ENCODE data around the gene PELI1. TPM values are rescaled to one million over a fixed set of nuclear protein-coding genes. Genes with fewer than 3 reads are reported as not detected.
"Not testable (repeated sequence)": the region's sequence is repeated elsewhere in the genome, so short reads cannot be mapped to it uniquely, and the experiment has no call there.

The PELI1 gene
- total RNA-seq, 1 donor from 2014 or later = 8.2 TPM

- no peak for DNase-seq
- intact Hi-C loops (cut with micrococcal nuclease) = no loop called here
- no peak for ATAC-seq
Measured at GRCh38 chr2:64101141-64101591, 43.1 kb downstream of the PELI1 start.

- DNase-seq; intact Hi-C loops (cut with micrococcal nuclease); ATAC-seq: not testable (repeated sequence)
Measured at GRCh38 chr2:64100584-64100983, 43.6 kb downstream of the PELI1 start.

DNA sequence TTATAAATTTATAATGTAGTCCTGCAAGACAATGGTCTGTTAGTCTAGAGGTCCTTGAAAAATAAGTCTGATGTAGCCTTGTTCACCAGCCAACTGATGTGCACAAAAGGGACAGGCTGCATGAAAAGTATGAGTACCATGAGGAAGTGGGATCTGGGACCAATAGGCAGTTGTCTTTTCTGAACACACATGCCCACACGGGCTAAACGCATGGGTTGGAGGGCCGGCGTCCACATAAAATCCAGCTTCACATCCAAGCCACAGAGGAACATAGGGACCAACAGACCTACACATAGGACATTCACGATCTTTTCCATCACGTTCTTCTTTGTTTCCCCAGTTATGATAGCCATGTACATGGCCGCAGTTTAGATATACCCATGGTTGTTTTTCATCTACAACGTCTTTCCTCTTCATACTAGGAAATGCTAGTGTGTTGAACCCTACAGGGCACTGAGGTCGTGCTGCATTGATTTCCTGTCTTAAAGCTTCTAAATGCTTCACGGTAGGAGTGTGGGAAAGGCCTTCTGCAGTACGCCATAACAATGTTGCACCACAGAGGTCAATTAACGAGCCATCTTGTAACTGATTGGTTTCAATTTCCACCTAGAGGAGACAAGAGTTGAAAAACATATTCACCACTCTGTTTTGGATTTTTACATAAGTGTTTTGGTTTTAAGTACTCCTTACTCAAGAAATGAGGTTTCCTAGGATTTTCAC lies 49.4 kb downstream of the PELI1 start:
- DNase-seq (no peak), ATAC-seq (no peak)
- intact Hi-C loops (cut with micrococcal nuclease) = no loop called here

GRCh38 chr2:64093341-64093740 lies 50.9 kb downstream of the PELI1 start:
- DNase-seq (no peak), ATAC-seq (no peak)
- intact Hi-C loops (cut with micrococcal nuclease) = no loop called here

DNA sequence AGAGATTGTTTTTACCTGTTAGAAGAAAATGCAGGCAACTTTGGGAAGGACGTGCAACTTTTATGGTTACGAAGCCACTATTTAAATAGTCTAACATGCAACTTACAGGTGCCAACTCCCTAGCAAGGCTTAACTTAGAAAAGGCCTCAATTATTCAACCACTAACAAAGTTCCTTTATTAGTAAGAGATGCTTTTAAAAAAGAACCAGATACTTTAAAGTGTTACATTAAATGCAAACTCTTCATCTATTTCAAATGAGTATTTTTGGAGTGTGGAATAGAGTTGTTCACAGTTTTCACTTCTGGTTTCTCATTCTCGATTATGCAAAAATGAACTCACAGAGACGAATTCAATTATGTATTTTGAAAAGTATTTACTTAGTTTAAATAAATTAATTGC lies 51.7 kb downstream of the PELI1 start:
- intact Hi-C loops (cut with micrococcal nuclease) = no loop called here
- no peak for DNase-seq
- ATAC-seq = no peak

DNA sequence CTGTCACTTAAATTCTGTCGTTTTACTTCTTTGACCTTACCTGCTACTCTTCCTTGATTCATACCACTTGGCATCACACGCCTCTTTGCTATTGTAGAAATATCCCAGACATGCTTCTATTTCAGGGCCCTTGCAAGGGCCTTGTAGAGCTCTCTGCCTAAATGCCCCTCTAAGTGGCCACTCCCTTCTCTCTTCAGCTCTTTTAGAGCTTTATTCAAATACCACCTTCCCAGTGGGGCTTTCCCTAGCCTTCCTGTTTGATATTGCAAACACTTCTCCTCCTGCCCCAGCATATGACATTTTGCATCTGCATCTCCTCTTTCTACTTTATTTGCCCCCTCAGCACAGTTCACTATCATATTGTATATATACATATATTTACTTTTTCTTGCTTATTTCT lies 54.0 kb downstream of the PELI1 start:
- DNase-seq (no peak), ATAC-seq (no peak)
- intact Hi-C loops (cut with micrococcal nuclease) = no loop called here

GRCh38 chr2:64086347-64087082 lies 57.7 kb downstream of the PELI1 start:
- intact Hi-C loops (cut with micrococcal nuclease) = no loop called here
- ATAC-seq = no peak
- no peak for DNase-seq

DNA sequence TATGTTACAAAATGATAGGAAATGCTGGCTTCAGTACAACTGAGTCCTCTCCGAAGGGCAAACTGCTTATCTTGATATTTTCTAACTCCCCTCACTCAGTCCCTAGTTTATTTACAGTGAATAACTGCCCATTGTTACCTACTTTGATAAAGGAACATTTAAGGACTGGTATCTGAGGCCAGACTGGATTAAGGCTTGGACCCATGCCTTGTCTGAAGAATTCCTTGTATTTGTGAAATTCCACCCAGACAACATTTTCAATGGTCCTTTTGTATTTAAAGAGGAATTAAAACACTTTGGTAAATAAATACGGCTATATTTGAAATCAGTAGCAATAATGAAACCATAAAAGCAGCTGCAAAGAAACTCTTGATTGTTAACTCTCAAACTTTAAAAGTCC lies 58.3 kb downstream of the PELI1 start:
- intact Hi-C loops (cut with micrococcal nuclease) = no loop called here
- ATAC-seq (no peak), DNase-seq (no peak)

GRCh38 chr2:64081046-64081445 lies 63.2 kb downstream of the PELI1 start:
- DNase-seq (no peak), ATAC-seq (no peak)
- intact Hi-C loops (cut with micrococcal nuclease) = no loop called here

DNA sequence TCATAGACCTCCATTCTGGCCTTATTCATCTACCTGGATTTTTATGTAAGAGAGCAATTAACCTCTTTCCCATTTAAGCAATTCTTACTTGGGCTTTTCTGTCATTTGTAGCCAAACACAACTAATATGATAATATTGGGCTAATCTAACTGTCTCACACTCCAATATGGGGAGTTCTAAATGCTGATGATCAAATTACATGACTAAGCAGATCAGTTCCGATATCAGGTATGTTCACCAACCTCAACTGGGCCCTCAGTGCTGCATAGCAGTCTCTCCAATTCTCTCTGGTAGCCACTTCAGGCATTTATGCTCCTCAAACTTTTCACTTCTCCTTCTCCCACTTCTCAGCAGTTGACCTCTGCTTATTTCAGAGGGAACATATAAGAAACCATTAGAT lies 64.0 kb downstream of the PELI1 start:
- intact Hi-C loops (cut with micrococcal nuclease) = no loop called here
- ATAC-seq (no peak), DNase-seq (no peak)

DNA sequence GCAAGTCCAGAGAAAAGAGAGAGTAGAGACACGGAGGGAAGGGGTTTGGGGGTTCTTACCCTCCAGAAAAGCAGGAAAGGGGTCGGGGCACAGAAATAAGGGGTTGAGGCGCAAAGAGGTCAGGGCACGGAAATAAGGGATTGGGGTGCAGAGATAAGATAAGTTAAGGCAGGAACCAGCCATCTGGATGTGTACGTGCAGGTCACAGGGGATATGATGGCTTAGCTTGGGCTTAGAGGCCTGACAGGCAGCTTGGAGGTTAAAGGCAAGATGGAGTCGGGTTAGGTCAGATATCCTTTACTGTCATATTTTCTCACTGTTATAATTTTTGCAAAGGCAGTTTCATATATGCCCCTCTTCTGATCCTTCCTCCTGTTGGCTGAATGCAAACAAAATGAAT lies 64.5 kb downstream of the PELI1 start:
- ATAC-seq; DNase-seq; intact Hi-C loops (cut with micrococcal nuclease): not testable (repeated sequence)

DNA sequence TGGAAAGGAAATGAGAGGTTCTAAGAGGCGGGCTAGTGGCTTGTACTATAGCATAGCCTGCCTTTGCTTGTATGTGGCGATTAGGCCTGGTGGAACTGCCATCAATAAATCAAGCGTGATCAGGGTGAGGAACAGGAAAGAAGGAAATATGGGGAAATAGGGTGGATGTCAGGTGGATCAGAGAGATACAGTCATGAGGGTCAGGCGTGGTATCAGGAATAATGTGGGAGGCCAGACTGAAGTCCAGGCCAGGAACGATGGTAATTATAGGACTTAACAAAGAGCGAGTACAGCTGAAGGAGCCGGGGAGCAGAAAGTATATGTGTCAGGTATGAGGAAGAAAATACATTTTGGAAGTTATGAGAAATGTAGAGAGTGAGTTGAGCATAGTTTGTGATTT lies 67.4 kb downstream of the PELI1 start:
- intact Hi-C loops (cut with micrococcal nuclease); ATAC-seq; DNase-seq: not testable (repeated sequence)

GRCh38 chr2:64074616-64075015 lies 69.6 kb downstream of the PELI1 start:
- DNase-seq; intact Hi-C loops (cut with micrococcal nuclease); ATAC-seq: not testable (repeated sequence)

GRCh38 chr2:64067326-64067725 lies 76.9 kb downstream of the PELI1 start:
- ATAC-seq = no peak
- intact Hi-C loops (cut with micrococcal nuclease) = no loop called here
- DNase-seq = no peak

DNA sequence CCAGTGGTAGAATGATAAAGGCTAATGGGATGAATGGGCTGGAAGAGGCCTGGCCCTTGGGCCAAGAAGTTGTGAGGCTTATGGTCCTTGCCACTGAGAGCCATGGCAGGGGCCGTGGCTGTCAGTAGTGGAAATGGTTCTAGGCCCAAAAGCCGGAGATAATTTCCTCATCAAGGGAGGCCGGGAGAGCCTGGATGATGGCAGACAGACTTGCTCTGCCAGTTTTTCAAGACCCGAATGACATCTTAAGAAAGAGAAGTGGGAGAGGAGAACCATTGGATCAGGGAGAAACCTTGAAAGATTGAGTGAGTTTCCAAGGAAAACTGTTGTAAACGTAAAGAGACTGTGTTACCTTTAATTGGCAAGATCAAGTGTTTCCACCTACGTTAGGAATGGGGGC lies 78.7 kb downstream of the PELI1 start:
- DNase-seq (no peak), ATAC-seq (no peak)
- intact Hi-C loops (cut with micrococcal nuclease) = no loop called here

DNA sequence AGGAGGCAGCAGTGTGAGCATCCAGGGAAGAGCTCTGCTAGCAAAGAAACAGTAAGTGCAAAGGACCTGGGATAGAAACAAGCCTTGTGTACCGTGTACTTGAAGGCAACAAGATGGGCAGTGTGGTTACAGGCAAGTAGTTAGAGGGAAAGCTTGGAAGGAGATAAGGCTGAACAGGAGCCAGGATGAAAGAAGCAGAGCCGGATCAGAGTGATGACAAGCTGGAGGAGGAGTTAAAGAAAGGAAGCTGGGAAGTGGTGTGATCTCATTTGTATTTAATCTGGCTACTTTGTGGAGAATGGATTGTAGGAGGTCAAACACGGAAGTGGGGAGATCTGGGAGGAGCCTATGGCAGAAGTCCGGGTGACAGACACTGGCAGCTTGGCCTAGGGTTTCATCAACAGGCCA lies 80.3 kb downstream of the PELI1 start:
- DNase-seq = no peak
- intact Hi-C loops (cut with micrococcal nuclease) = no loop called here
- ATAC-seq = peak; percentile 86

DNA sequence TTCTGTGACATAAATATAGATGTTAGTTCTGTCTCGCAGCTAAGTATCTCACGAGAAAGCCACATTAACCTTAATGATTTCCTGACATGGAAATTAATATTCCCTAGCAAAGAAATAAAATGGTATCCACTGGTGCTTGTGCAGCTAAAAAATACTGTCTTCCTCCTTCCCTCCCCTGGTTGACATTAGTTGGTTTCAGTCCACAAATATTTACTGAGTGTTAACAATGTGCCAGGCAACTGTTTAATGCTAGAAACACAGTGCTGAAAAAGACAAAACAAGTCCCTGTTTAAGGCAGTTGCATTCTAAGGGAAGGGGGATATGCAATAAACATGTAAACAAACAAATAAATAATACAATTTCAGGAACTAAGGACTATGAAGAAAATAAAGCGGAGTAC lies 80.8 kb downstream of the PELI1 start:
- intact Hi-C loops (cut with micrococcal nuclease) = no loop called here
- no peak for DNase-seq

DNA sequence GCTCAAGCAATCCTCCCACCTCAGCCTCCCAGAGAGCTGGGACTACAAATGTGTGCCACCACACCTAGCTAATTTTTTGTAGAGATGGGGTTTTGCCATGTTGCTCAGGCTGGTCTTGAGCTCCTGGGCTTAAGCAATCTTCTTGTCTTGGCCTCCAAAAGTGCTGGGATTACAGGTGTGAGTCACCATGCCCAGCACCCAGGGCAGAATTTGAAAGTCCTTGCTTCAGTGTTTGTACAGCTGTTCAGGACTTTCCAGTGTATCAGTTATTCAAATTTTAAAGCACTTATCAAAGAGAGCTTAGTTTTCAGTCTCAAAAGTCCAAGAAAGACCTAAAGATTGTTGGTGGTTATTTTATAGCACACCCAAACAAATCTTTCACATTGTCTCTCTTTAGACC lies 81.4 kb downstream of the PELI1 start:
- ATAC-seq = no peak
- intact Hi-C loops (cut with micrococcal nuclease) = no loop called here
- no peak for DNase-seq

More for the DNA sequence above, 80.8 kb downstream of the PELI1 start:
- no peak for ATAC-seq

DNA sequence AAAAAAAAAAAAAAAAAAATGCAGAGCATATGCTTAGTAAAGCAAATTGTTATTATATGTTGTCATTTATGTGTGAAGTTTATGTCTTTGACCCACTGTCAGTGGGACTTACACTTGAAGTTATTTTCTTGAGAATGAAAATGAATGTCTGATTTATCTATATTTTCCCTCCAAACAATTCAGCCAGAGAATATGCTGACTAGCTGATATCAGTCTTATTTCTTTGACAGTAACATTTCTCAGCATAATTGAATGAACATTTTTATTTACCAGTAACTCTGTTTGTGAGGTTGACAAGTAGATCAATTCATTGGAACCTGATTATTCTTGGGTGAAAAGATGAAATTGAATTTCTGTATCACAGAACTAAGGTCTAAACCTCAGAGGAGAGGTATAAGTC lies 85.0 kb downstream of the PELI1 start:
- ATAC-seq (no peak), DNase-seq (no peak)
- intact Hi-C loops (cut with micrococcal nuclease) = no loop called here

DNA sequence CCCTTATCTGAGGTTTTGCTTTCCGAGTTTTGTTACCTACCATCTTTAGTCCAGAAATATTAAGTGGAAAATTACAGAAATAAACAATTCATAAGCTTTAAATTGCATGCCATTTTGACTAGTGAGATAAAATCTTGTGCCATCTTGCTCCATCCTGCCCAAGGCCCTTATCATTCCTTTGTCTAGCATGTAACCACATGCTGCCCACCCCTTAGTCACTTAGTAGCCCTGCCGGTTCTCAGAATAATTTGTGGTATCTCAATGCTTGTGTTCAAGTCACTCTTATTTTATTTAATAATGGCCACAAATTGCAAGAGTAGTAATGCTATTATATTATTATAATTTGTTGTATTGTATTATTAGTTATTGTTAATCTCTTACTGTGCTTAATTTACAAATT lies 88.2 kb downstream of the PELI1 start:
- ATAC-seq = no peak
- DNase-seq = no peak
- intact Hi-C loops (cut with micrococcal nuclease) = no loop called here
